HK-2 (cell line): ENCODE results near the gene SLMAP.

ENCODE experiments used
- DNase-seq: peaks from one replicate; pipeline ENCODE4 v3.0.0-alpha.2; 2018; ENCODE audit not compliant: unreplicated experiment

SLMAP gene

GRCh38 chr3:57943525-57944495, 187.7 kb downstream of the SLMAP start:
- DNase-seq, result no peak

GRCh38 chr3:57946970-57947381, 190.9 kb downstream of the SLMAP start:
- DNase-seq, result no peak

GRCh38 chr3:57948080-57948671, 192.1 kb downstream of the SLMAP start:
- DNase-seq, result no peak

- no peak for DNase-seq
Measured at GRCh38 chr3:57948781-57949242, 192.7 kb downstream of the SLMAP start.

GRCh38 chr3:57949344-57949743, 193.2 kb downstream of the SLMAP start:
- DNase-seq, result no peak

GRCh38 chr3:57949785-57950615, 193.9 kb downstream of the SLMAP start:
- DNase-seq, result peak; percentile 67

GRCh38 chr3:57951066-57951882, 195.2 kb downstream of the SLMAP start:
- peak; percentile 74 for DNase-seq

- DNase-seq, result peak; percentile 72
Measured at GRCh38 chr3:57952208-57952631, 196.1 kb downstream of the SLMAP start.

GRCh38 chr3:57952651-57953050, 196.5 kb downstream of the SLMAP start:
- DNase-seq, result no peak

- no peak for DNase-seq
Measured at GRCh38 chr3:57953576-57953975, 197.5 kb downstream of the SLMAP start.

- DNase-seq, result no peak
Measured at GRCh38 chr3:57956119-57956832, 200.2 kb downstream of the SLMAP start.

GRCh38 chr3:57956833-57957174, 200.7 kb downstream of the SLMAP start:
- no peak for DNase-seq

- DNase-seq, result no peak
Measured at GRCh38 chr3:57957824-57958223, 201.7 kb downstream of the SLMAP start.

- DNase-seq, result no peak
Measured at GRCh38 chr3:57958642-57959422, 202.7 kb downstream of the SLMAP start.

- peak; percentile 13 for DNase-seq
Measured at GRCh38 chr3:57959423-57960173, 203.5 kb downstream of the SLMAP start.

- peak; percentile 7 for DNase-seq
Measured at GRCh38 chr3:57960174-57960505, 204.0 kb downstream of the SLMAP start.

- no peak for DNase-seq
Measured at GRCh38 chr3:57961177-57961827, 205.2 kb downstream of the SLMAP start.

- DNase-seq, result no peak
Measured at GRCh38 chr3:57961828-57962447, 205.8 kb downstream of the SLMAP start.
